GM20000 (cell line): ENCODE results near the gene NME7.
"Not testable (repeated sequence)": the region's sequence is repeated elsewhere in the genome, so short reads cannot be mapped to it uniquely, and the experiment has no call there.

Source experiments
- DNase-seq: peaks from one replicate; pipeline ENCODE4 v3.0.0; 2012; ENCODE audit warnings: low spot score
- TF ChIP-seq, protein P1 (sequence below): IDR thresholded peaks from 2 replicates; pipeline ENCODE4 v1.5.1; 2012; ENCODE audit warnings: mild to moderate bottlenecking, control low read depth; ENCODE audit errors: extremely low read depth, missing control alignments

The NME7 gene

GRCh38 chr1:169300854-169301253 lies 66.7 kb downstream of the NME7 start:
- no peak for DNase-seq
- TF ChIP-seq, protein P1, sequence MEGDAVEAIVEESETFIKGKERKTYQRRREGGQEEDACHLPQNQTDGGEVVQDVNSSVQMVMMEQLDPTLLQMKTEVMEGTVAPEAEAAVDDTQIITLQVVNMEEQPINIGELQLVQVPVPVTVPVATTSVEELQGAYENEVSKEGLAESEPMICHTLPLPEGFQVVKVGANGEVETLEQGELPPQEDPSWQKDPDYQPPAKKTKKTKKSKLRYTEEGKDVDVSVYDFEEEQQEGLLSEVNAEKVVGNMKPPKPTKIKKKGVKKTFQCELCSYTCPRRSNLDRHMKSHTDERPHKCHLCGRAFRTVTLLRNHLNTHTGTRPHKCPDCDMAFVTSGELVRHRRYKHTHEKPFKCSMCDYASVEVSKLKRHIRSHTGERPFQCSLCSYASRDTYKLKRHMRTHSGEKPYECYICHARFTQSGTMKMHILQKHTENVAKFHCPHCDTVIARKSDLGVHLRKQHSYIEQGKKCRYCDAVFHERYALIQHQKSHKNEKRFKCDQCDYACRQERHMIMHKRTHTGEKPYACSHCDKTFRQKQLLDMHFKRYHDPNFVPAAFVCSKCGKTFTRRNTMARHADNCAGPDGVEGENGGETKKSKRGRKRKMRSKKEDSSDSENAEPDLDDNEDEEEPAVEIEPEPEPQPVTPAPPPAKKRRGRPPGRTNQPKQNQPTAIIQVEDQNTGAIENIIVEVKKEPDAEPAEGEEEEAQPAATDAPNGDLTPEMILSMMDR: no peak

GRCh38 chr1:169298441-169298840 lies 69.2 kb downstream of the NME7 start:
- TF ChIP-seq, protein P1: no peak
- no peak for DNase-seq

DNA sequence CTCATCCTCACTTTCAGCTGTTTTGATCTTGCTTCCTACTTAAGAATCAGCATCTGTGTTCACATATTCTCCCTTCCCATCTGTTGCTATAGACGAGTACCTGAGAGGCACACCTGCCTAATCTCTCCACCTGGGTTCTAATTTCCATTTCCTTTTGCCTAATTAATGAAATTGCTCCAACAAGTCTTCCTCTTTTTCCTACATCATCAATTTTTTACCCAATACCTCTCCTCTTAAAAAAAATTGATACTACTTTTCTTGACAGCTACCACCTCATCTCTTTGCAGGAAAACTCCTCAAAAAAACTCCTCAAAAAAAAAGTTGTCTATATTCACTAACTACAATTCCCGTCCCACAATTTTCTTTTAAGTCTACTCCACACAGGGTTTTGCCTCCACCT lies 71.8 kb downstream of the NME7 start:
- no peak for DNase-seq
- TF ChIP-seq, protein P1: no peak

DNA sequence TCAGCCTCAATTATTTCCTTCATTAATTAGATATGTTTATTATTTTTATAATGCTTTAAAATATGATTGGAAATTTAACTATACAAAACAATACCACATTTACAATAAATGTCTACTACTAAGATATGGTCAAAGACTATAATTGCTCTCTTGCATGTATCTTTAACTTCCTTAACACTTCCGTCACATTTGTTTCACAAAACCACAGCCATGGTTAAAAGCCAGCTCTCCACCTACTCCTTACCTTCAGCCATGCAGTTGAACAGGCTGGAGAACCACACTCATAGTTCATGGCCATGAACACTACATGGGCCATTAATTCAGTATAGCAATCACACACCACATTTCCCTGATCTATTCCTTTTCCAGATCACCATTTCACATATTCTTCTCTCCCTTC lies 72.2 kb downstream of the NME7 start:
- TF ChIP-seq, protein P1: no peak
- no peak for DNase-seq

- TF ChIP-seq, protein P1: no peak
- DNase-seq: no peak
Observed at GRCh38 chr1:169289016-169289415, 78.6 kb downstream of the NME7 start.

DNA sequence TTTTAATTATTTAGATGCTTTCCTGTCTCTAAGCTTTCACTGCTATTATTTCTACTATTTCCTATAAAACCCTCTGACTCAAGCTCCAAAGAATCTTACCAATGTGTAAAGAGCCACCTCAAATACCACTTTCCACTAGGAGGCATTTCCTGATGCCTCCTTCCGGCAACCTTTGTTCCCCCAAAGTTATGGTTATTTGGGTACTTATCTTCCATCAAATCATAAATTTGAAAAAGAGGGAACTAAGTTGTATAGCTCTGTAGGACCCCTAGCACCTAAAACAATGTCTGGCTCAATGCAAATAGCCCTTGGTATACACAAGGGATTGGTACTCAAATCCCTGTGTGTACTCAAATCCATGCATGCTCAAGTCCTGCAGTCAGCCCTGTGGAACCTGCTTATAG lies 79.6 kb downstream of the NME7 start:
- no peak for DNase-seq
- TF ChIP-seq, protein P1: no peak

GRCh38 chr1:169287280-169287679 lies 80.3 kb downstream of the NME7 start:
- TF ChIP-seq, protein P1: no peak
- no peak for DNase-seq

GRCh38 chr1:169281562-169281961 lies 86.0 kb downstream of the NME7 start:
- DNase-seq: not testable (repeated sequence)
